Ectodermal cell (in vitro differentiated cells): ENCODE measurements around the gene SLC6A6.

Source experiments
- H3K27ac ChIP-seq: 2 replicates; pipeline ENCODE4 v1.7.0; 2013; ENCODE audit warnings: mild to moderate bottlenecking, low read depth, low read length; ENCODE audit not compliant: insufficient read depth, poor library complexity, severe bottlenecking
- H3K27me3 ChIP-seq: 2 replicates; pipeline ENCODE4 v1.7.0; 2013; ENCODE audit warnings: mild to moderate bottlenecking, low read length; ENCODE audit not compliant: insufficient read depth, control insufficient read depth, poor library complexity, severe bottlenecking
- H3K36me3 ChIP-seq: one replicate; pipeline ENCODE4 v1.7.0; 2013; ENCODE audit warnings: low read length; ENCODE audit not compliant: control insufficient read depth, insufficient read depth
- H3K4me1 ChIP-seq: one replicate; pipeline ENCODE4 v1.7.0; 2013; ENCODE audit warnings: low read length; ENCODE audit not compliant: control insufficient read depth, insufficient read depth
- H3K4me3 ChIP-seq: 2 replicates; pipeline ENCODE4 v1.7.0; 2013; ENCODE audit warnings: low read depth, low read length, control low read depth; ENCODE audit not compliant: insufficient read depth
- H3K9me3 ChIP-seq: 2 replicates; pipeline ENCODE4 v1.7.0; 2013; ENCODE audit warnings: mild to moderate bottlenecking, low read length, moderate library complexity; ENCODE audit not compliant: control insufficient read depth
- WGBS, 2 experiments: methylation state at CpG; one replicate each; pipeline ENCODE4 v1.1.7; 2013; ENCODE audit warnings: missing lambda C conversion rate in 2 of 2; 5-methylcytosine and 5-hydroxymethylcytosine counted together

SLC6A6 gene

DNA sequence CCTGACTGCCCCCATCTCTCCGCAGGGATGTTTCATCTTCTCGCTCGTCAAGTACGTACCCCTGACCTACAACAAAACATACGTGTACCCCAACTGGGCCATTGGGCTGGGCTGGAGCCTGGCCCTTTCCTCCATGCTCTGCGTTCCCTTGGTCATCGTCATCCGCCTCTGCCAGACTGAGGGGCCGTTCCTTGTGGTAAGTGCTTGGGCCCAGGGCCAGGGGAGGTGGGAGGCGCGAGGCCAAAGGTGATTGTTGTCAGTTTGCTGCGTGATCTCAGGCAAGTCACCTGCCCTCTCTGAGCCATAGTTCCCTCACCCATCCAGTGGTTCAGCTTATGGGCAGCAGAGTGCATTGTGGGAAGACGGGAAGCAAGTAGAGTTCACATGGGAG is 79.2 kb downstream of the SLC6A6 start:
- H3K4me3 ChIP-seq, result no peak overlapping the region
- H3K27me3 ChIP-seq, result no peaks in the 10 kb centered on the region
- 95 to 96% methylated on average over 13 of the region's 13 CpGs for WGBS, 2 experiments
- H3K27ac ChIP-seq, result no peak overlapping the region
- no peaks in the 10 kb centered on the region for H3K9me3 ChIP-seq
- H3K4me1 ChIP-seq, result no peaks in the 10 kb centered on the region
- H3K36me3 ChIP-seq, result peaks cover 25% of the 10 kb centered on the region

DNA sequence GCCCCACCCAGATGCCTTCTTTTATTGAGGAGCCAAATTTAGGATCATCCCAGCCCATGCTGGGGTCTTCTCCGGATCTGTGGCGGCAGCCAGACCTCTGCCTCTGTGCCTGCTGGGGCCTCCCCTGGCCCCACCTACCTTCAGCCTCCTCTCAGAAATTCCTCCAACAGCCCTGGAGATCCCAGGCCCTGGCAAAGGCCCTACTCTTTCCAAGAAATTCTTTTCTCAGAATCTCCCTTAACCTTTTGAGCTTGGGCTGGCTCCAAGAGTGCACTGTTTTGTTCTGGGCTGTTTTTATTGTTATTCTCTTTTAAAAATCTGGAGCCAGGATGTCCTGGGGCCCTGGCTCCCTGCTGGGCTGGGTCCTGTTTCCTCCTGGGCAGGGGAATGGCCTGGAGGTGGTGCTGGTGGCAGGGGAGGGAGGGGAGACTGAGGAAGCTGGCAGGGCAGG is 79.9 kb downstream of the SLC6A6 start:
- WGBS, 2 experiments, result 64 to 68% methylated on average over 2 of the region's 2 CpGs
- Histone ChIP-seq H3K4me1 (no peaks in the 10 kb centered on the region), H3K27ac (no peak overlapping the region), H3K4me3 (no peak overlapping the region), H3K27me3 (no peaks in the 10 kb centered on the region), H3K9me3 (no peaks in the 10 kb centered on the region), H3K36me3 (peaks cover 25% of the 10 kb centered on the region)

DNA sequence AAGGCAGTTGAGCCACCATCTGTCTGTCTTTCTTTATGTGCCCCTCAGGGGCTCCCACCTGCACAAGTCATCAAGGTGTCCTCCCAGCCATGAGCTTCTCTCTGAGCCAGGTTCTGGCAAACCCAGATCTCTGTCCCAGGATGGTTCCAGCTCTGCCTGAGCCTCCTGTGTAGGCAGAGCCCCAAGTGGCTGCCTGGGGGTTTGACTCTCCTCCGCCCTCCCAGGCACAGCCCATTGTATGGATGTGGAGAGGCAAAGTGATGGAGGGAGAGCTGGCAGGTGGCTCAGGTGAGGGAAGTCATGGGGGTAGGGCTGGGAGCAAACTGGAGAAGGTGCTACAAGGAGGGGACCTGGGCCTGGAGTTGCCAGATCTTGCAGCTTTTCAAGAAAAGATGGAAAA is 80.9 kb downstream of the SLC6A6 start:
- Histone ChIP-seq H3K27me3 (no peaks in the 10 kb centered on the region), H3K9me3 (no peaks in the 10 kb centered on the region), H3K4me1 (no peaks in the 10 kb centered on the region), H3K27ac (no peak overlapping the region), H3K4me3 (no peak overlapping the region), H3K36me3 (peaks cover 20% of the 10 kb centered on the region)
- WGBS, 2 experiments, result 88 to 95% methylated on average over 1 of the region's 1 CpG

DNA sequence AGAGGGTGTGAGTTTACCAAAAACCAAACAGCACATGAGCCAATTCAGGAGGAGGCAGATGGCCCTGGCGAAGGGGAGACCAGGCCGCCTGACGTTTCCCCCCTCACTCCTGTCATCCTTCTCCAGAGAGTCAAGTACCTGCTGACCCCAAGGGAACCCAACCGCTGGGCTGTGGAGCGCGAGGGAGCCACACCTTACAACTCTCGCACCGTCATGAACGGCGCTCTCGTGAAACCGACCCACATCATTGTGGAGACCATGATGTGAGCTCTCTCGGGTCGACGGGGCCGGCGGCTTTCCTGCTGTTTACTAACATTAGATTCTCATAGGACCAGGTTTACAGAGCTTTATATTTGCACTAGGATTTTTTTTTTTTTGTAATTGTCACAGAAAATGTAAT is 82.3 kb downstream of the SLC6A6 start:
- H3K27ac ChIP-seq, result no peak overlapping the region
- WGBS, 2 experiments, result 94 to 95% methylated on average over 17 of the region's 17 CpGs
- H3K9me3 ChIP-seq, result no peaks in the 10 kb centered on the region
- no peak overlapping the region for H3K4me3 ChIP-seq
- no peaks in the 10 kb centered on the region for H3K27me3 ChIP-seq
- H3K36me3 ChIP-seq, result peaks cover 14% of the 10 kb centered on the region
- no peaks in the 10 kb centered on the region for H3K4me1 ChIP-seq

DNA sequence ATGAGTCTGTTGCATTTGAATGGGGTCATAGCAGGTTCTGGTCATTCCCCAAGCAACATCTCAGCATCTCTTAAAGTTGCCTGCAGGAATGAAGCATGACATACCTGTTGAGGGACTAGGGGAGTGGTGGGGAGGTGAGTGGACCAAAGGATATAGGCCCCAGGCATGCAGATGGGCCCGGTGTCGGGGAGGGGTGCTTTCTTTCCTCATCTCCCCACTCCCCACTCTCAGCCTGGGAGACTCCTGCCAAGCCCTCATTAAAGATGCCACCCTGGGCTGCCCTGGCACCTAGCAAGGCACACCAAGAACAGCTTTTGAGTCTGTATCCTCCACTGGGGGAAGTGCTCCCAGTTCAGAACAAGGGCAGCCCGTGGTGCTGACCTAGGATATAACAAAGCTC is 83.6 kb downstream of the SLC6A6 start:
- H3K9me3 ChIP-seq, result no peaks in the 10 kb centered on the region

DNA sequence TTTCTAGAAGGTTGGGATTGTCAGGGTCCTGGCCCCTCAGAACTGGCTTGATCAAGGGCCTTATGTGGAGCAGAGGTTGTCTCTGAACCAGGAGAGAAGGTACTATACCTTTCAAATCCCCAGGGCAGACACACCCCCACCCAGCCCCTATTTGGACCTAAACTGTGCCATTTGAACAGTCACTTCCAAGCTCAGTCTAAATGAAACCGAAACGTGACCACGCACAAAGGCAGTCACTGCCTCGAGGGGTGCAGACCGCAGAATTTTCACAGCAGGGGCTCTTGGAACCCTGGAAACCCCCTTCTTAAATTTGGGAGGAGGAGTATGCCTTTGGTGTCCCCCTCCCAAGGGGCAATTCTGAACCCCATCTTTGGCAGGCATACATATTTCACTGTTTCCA is 84.1 kb downstream of the SLC6A6 start:
- peaks cover 14% of the 10 kb centered on the region for H3K36me3 ChIP-seq
- no peaks in the 10 kb centered on the region for H3K4me1 ChIP-seq
- no peak overlapping the region for H3K4me3 ChIP-seq
- no peaks in the 10 kb centered on the region for H3K9me3 ChIP-seq
- 93 to 96% methylated on average over 5 of the region's 5 CpGs for WGBS, 2 experiments
- H3K27ac ChIP-seq, result no peak overlapping the region
- no peaks in the 10 kb centered on the region for H3K27me3 ChIP-seq

More for the DNA sequence above, 83.6 kb downstream of the SLC6A6 start:
- Histone ChIP-seq H3K4me3 (no peak overlapping the region), H3K27ac (no peak overlapping the region), H3K27me3 (no peaks in the 10 kb centered on the region), H3K36me3 (peaks cover 14% of the 10 kb centered on the region), H3K4me1 (no peaks in the 10 kb centered on the region)
- WGBS, 2 experiments, result 86 to 97% methylated on average over 3 of the region's 3 CpGs

DNA sequence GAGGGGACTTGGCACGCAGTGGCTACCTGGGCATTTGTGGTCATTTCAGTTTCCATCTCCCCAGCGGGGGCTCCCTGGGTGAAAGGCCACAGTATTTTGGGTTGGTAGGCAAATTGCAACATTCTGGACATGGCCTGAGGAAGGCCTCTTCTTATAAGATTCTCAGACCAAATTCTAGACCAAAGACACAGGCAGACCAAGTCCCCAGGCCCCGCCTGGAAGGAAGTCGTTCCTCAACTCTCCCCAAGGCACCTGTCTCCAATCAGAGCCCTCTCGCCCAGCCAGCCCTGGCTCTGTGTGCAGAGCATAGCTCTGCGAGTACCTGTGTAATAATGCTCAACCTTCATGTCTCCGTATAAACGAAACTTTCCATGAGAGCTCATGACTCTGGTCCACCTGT is 84.7 kb downstream of the SLC6A6 start:
- Histone ChIP-seq H3K27ac (no peak overlapping the region), H3K27me3 (no peaks in the 10 kb centered on the region), H3K4me1 (no peaks in the 10 kb centered on the region), H3K4me3 (no peak overlapping the region), H3K36me3 (peaks cover 14% of the 10 kb centered on the region), H3K9me3 (no peaks in the 10 kb centered on the region)
- 94 to 97% methylated on average over 8 of the region's 8 CpGs for WGBS, 2 experiments

DNA sequence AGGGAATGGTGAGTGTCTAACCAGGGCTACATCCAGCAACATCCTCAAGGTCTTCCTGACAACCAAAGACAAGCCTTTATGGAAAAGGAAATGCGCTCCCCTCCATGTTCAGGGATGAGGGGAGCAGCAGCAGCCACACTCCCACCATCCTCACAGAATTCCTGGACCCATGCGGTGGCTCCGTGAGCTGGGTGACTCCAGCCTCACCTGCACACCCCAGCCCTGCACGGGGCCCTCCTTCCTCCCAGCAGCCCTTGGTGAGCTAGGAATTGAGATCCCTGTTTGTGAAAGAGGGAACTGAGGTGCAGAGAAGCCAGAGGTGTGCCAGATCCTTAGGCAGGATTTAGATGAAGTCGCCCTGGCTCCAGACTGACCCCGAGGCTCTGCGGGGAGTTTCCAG is 85.4 kb downstream of the SLC6A6 start:
- Histone ChIP-seq H3K4me3 (no peak overlapping the region), H3K4me1 (no peaks in the 10 kb centered on the region), H3K27ac (no peak overlapping the region), H3K9me3 (no peaks in the 10 kb centered on the region), H3K36me3 (peaks cover 14% of the 10 kb centered on the region), H3K27me3 (no peaks in the 10 kb centered on the region)
- 92 to 96% methylated on average over 7 of the region's 7 CpGs for WGBS, 2 experiments

DNA sequence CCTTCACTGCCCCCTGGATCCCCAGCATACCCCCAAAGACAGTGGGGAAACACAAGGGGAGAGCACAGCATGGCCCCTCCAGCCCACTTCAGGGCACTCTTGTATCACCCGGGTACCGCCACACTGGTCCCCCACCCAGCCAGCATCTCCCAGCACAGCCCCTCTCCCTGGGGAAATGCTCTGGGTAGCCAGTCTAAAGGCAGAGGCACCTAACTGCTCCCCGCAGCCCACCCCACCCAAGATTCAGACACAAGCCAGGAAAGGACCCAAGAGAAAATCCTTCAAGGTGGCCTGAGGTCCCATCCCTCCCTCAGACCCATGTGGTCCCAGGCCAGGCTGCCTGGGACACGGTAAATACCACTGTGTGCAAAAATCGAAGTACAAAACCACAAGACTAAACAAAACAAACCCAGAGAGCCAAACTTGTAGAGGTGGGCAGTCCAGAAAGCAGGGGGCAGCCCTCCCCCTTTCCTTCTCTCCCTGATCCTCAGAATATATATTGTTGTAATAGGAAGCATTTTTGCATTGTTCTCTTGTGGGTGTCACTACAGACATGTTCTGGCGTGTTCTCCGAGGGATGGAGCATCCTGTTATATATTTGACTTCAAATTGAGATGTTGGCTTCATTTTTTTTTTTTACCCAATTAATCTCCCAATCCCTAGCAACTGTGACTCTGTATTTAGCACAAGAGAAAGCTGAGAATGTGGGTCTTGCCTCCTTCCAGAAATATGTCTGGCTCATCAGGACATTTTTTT is 86.1 kb downstream of the SLC6A6 start:
- H3K27me3 ChIP-seq, result no peaks in the 10 kb centered on the region
- WGBS, 2 experiments, result 87 to 91% methylated on average over 5 to 7 of the region's 7 CpGs
- peaks cover 14% of the 10 kb centered on the region for H3K36me3 ChIP-seq
- H3K9me3 ChIP-seq, result no peaks in the 10 kb centered on the region
- H3K27ac ChIP-seq, result no peak overlapping the region
- H3K4me3 ChIP-seq, result no peak overlapping the region
- no peaks in the 10 kb centered on the region for H3K4me1 ChIP-seq

DNA sequence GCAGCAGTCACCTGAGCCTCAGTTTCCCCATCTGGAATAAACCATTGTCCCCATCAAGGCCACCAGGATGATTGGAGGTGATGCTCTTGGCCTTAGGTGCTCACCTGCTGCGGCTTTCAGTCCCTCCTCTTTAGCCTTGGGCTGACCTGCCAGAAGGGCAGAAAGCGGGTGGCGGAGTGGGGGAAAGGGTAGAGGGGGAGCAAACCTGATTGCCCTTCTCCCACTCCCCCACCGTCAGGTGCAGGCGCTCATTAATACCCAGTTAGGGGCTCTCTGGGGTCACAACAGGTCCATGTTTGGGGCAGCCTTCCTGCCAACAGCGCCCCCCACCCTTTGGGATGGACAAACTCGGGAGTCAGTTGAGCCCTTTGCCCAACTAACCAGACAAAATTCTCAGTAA is 87.2 kb downstream of the SLC6A6 start:
- H3K9me3 ChIP-seq, result no peaks in the 10 kb centered on the region
- H3K36me3 ChIP-seq, result peaks cover 9% of the 10 kb centered on the region
- H3K27me3 ChIP-seq, result no peaks in the 10 kb centered on the region
- no peak overlapping the region for H3K27ac ChIP-seq
- 83 to 88% methylated on average over 6 to 7 of the region's 7 CpGs for WGBS, 2 experiments
- H3K4me3 ChIP-seq, result no peak overlapping the region
- no peaks in the 10 kb centered on the region for H3K4me1 ChIP-seq
